Stimulated activated CD4-positive, alpha-beta T cell treated with anti-CD3 and anti-CD28 coated beads, Interleukin-4, amount 100 ng/mL, for 4 hours (primary cell): ENCODE data around the gene AEBP1.

Experiments
- DNase-seq, 2 experiments: peaks; one replicate each; pipeline ENCODE4 v3.0.0-alpha.2; 2020

The AEBP1 gene

DNA sequence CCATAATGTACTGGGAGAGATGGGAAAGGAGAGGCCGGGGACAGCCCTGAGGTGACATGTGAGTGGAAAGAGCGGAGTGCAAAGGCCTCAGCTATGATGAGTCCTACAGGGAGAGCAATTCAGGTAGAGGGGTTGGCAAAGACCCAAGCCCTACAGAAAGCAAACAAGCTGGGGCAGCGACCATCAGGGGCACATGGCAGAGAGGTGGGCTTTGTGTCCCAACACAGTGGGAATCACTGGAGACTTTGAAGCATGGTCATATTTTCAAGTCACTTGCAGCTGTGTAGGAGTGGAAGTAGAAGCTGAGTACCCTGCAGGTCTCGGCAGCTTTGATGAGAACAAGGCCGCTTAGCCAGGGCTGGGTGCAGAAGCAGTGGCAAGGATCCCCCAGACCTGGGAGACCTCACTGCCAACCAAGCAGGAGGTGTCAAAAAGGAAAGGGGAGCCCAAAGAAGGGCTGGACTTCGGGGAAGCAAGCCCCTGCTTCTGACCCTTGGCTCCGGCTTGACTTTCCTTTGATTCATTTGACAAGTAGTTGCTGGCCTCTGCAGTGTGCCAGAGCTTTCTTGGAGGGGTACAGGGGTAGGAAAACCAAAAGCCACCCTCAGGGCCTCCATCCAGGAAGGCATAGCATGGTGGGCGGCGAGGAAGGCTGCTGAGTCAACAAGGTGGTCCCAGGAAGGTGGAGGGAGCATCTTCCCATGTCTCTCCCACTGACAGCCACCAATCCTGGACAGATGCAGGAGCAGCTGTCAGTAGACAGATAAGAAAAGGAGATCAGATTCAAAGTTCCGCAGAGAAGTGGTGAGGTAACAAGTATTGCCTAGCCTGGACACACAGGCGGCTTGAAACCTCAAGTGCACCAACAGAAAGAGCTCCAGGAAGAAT, 36.8 kb upstream of the AEBP1 start:
- DNase-seq: no peak

DNA sequence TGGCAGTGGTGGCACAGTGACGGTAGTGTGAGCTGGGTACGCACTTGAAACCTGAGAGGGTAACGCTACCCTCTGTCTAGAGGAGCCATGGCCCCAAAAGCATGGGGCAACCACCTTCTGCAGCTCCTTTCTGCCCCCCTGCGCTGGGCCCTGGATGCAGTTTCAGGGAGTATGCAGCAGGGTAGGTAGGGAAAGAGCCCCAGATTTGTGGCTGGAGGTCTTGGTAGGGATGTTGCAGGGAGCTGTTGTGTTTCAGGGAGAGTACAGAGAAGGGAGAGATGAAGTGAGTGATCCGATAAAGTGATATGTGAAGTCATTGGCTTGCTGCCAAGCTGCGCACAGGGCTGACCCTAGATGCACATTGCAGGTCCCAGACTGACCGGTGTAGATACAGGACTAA, 36.1 kb upstream of the AEBP1 start:
- no peak for DNase-seq

- DNase-seq: no peak
Observed at GRCh38 chr7:44071726-44072363, 32.3 kb upstream of the AEBP1 start.

GRCh38 chr7:44072364-44073231, 31.5 kb upstream of the AEBP1 start:
- DNase-seq: peak in 1 of 2 experiments; percentile 25

GRCh38 chr7:44073664-44074348, 30.3 kb upstream of the AEBP1 start:
- DNase-seq: peak in 1 of 2 experiments; percentile 42

DNA sequence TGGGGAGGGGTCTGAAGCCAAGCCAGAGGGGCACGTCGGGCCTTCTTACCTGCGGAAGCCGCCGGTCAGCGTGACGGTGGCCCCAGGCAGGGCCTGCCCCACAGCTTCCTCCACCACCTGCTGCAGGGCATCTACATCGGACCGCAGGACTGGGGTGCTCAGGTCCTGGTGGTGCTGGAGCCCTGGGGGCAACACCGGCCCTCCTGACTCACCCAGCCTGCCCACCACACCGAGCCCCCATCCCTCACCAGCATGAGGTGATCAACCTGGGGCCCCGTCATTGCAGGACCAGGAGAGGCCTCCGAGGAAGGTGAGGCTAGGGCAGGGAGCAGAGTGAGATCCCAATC, 29.8 kb upstream of the AEBP1 start:
- no peak for DNase-seq

GRCh38 chr7:44075296-44076075, 28.7 kb upstream of the AEBP1 start:
- DNase-seq: no peak

GRCh38 chr7:44076101-44076895, 27.8 kb upstream of the AEBP1 start:
- no peak for DNase-seq

DNA sequence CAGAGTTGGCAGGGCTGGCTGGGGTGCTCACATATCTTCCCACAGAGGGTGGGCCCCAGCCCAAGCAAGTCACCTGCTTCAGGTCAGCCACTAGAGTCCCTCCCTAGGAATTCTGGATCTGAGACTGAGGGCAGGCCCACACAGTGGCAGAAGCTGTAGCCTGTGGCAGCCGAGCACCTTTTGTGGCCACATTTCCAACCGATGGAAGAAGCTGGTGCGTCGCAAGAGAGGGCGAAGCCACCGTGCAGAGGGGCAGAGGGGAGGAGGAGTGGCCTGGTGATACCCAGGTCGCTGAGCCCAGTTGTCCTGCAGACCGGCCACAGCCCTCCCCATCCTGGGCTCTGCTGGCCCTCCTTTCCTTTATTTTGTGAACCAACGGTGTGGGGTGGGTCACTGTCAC, 27.1 kb upstream of the AEBP1 start:
- no peak for DNase-seq

DNA sequence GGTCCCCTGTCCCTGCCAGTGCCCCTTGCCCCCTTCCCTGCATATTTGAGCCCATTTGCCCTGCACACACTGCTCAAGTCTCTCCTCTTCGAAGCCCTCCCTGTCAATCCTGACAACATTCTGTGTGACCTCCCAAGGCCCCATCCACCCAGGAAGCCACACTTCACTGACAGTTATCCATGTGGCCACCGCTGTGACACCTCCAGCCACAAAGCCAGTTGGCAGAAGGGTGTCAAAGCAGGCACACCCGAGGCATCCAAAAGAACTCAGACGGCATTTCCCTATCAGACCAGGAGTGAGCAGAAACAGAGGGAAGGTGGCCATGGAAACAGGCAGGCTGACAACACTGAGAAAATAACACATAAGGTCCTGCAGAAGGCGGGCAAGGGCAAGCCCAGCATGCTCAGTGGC, 26.5 kb upstream of the AEBP1 start:
- no peak for DNase-seq

DNA sequence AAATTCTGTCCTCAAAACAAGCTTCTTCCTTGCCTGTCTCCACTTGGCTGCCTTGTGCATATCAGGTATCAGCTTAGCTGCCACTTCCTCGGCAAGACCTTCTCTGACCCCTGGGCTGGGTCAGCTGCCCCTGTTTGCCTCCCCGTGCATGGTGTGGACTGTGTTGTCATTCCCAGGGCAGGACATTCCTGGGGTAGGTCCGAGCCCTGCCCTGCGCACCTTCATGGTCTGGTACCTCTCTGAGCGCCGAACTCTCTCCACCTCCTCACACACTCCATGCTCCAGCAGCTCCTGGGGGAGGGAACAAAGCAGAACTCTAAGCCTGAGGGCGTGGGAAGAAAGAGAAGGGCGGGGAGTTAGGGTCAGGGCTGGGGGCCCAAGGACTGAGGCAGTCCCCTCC, 25.6 kb upstream of the AEBP1 start:
- DNase-seq: no peak

GRCh38 chr7:44079331-44080021, 24.7 kb upstream of the AEBP1 start:
- no peak for DNase-seq

DNA sequence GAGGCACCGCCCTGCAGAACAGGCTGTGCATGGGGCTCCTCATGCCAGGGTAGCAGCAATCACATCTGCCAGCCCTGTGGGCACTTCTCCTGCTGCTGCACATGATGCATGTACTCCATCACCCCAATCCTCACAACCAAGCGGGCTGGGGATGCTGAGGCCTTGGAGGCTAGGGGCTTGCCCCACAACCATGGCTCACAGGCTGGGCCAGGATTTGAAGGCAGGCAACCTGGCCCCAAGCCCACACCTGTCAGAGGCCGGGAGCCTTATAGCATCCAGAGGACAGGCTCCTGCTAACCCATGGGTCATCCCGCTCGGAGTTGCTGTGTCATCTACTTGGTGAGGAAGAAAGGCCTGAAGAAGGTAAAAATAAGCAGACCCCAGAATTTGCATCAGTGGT, 24.0 kb upstream of the AEBP1 start:
- DNase-seq: no peak

DNA sequence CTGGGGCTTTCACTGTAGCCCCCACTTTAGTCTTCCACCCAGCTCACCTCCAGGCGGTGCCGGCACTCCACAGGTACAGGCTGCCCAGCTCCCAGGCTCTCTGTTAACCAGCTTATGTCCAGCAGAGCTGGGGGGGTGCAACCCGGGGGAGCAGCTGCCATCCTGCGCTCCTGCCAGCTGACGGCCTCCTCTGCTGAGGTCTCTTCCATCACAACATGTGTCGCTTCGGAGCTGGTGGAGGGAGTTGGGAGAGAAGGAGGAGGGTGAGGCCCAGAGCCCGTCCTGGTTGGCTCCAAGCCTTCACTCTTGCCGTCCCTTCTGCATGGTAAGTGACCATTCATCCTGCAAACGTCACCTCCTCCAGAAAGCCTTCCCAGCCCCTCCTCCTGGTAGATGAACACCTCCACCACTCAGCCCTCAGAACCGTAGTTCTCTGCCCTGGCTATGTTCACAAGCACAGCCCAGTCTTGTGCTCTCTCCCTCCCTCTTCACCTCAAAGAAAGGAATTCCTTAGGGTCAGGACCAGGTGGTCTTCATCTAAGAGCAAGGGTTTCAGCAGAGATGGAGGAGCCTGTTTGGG, 23.4 kb upstream of the AEBP1 start:
- DNase-seq: no peak

DNA sequence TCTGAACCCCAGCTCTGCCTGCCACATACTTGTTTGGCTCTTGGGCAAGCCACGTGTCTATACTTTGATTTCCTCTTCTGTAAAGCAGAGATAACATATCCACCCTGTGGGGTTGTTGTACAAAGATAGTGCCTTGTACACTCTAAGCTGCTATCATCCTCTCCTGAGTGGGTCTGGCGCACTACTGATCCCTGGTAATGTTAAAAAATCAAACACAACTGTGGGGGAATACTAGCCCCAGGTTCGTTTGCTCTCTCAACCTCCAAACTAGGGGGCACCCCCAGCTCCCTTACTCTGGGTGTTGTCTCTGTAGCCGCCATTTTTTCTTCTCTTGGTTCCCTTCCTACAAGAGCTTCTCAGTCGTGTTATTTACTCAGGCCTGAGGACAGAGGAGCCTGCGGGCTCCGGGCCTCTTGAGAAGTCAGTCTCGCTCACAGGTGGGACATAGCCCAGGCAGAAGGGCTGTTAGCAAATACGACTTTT, 22.8 kb upstream of the AEBP1 start:
- peak in 1 of 2 experiments; percentile 15 for DNase-seq

- peak; percentile 96 to 99 for DNase-seq
Observed at GRCh38 chr7:44082541-44083207, 21.5 kb upstream of the AEBP1 start.

- DNase-seq: no peak
Observed at GRCh38 chr7:44083796-44084195, 20.3 kb upstream of the AEBP1 start.

GRCh38 chr7:44084701-44085100, 19.4 kb upstream of the AEBP1 start:
- no peak for DNase-seq

DNA sequence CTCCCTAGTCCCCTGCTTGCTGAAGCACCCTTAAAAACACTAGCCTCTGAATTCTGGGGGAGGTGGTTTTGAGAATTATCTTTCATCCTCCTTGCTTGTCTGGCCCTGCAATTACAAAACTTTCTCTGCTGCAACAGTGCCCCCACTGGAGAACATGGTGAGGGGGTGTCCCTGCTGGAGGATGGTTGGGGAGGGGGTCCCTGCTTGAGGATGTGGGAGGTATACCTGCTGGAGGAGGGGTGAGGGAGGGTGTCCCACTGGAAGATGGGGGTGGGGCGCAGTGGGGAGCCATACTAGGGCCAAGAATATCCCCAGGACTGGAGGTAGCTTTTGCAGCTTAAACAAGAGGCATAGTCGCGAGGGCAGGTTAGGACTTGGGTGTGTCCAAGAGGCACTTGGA, 18.6 kb upstream of the AEBP1 start:
- DNase-seq: no peak
